ENCODE data around the gene STAT4.

STAT4 gene

DNA sequence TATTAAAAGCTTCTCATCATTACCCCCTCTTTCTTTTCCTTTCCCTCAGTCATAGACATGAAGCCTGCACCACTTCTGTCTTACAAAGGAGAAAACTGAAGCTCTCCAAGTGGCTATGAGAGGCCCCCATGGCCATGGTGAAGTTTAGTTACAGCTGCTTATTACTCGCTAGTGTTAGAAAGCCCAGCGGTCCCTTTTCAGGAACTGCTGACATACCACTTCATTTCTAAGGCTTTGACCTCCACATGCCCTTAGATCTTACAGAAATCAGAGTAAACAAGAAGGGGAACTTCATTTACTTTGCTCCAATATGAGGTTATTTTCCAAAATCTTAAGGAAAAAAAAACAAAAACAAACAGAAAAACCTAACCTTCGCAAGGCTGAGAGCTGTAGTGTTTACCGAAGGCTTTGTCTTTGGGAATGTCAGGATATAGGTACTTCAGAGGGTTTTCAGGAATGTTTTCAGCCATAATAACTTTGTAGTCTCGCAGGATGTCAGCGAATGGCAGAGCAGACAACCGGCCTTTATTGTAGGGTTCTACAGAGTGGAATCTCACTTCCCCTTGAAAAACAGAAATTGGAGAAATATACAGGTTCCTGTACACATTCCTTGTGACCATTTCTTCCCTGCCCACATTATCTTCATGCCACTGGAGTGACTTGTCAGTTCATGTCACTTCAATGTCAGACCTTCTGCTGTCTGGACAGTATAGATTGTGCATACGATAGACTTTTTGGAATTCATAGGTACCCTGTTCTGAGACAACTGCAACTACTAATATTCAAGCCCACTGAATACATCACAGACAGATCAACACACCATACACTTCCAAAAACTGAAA lies 118.0 kb downstream of the STAT4 start:
- no peak overlapping the region for H3K4me3 ChIP-seq (replicated peaks; ENCODE audit: low read depth, low read length)
- DNase-seq (ENCODE audit: low read depth): no peak
- TF ChIP-seq CTCF (IDR thresholded peaks at IDR 0.05; ENCODE audit: low read length, missing control alignments): no peak

DNA sequence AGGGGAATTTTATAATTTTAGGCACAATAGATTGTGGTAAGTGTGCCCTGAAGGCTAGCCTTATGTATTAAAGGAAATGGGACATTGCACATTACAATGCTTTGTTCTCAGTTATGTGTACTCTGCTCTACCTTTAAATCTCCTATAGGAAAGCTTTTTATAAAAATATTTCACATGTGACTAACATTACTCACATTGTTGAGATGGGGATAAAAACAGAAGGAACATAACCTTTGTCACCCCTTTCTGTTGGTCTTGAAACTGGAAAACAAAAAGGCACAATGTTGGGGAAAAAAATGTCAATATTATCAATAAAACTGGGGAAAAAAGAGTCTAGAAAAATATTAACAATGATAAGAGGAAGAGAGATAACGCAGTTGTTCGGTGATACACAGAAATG lies 119.5 kb downstream of the STAT4 start:
- H3K4me3 ChIP-seq (replicated peaks; ENCODE audit: low read depth, low read length): no peak overlapping the region
- TF ChIP-seq CTCF (IDR thresholded peaks at IDR 0.05; ENCODE audit: low read length, missing control alignments): no peak
- no peak for DNase-seq (ENCODE audit: low read depth)

DNA sequence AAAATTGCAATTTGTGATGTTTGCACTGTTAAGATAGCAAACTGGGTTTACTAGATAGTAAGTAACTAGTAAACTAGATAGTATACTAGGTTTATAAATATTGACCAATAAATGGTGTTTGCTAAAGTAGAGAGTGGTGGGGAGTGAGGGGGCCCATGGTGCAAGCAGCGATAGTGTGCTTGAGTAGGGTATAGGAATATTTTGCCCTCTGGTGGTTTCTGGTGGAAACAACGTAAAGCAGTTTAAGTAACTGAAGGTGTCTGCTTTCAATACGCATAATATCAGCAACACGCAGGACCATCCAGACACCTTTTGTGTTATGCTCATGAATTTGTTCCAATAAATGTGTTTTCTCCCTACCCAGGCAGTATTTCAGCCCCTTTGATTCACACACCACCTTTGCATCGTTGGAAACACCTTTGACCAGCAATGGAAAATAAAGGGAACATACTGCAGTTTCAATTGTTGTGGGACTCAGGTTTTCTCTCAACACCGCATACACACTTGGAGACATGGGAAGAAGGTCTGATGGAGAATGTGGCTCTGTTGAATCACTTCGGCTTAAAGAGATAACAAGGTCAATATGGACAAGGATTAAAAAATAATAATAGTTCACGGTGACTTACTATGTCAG lies 120.2 kb downstream of the STAT4 start:
- peak; percentile 68 for DNase-seq (ENCODE audit: low read depth)
- no peak overlapping the region for H3K4me3 ChIP-seq (replicated peaks; ENCODE audit: low read depth, low read length)
- peak; percentile 69 for TF ChIP-seq CTCF (IDR thresholded peaks at IDR 0.05; ENCODE audit: low read length, missing control alignments)

GRCh38 chr2:191029280-191029950 lies 121.4 kb downstream of the STAT4 start:
- no peak overlapping the region for H3K4me3 ChIP-seq (replicated peaks; ENCODE audit: low read depth, low read length)
- TF ChIP-seq CTCF (IDR thresholded peaks at IDR 0.05; ENCODE audit: low read length, missing control alignments): no peak
- no peak for DNase-seq (ENCODE audit: low read depth)

- TF ChIP-seq CTCF (IDR thresholded peaks at IDR 0.05; ENCODE audit: low read length, missing control alignments): no peak
- H3K4me3 ChIP-seq (replicated peaks; ENCODE audit: low read depth, low read length): no peak overlapping the region
- no peak for DNase-seq (ENCODE audit: low read depth)
Measured at GRCh38 chr2:191026377-191026776, 124.4 kb downstream of the STAT4 start.

DNA sequence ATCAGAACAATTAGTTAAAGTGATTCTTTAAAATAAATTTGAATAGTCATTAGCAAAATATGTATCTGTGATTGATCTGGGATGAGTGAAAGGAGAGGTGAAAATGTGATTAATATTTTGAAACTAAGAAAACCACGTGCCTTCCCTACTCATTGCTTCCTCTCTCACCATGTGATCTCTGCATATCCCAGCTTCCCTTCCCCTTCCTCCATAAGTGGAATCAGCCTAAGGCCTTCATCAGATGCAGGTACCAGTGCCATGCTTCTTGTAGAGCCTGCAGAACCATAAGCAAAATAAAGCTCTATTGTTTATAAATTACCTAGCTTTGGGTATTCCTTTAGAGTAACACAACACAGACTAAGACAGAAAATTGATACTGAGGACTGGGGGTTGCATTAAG lies 125.7 kb downstream of the STAT4 start:
- no peak for DNase-seq (ENCODE audit: low read depth)
- H3K4me3 ChIP-seq (replicated peaks; ENCODE audit: low read depth, low read length): no peak overlapping the region
- no peak for TF ChIP-seq CTCF (IDR thresholded peaks at IDR 0.05; ENCODE audit: low read length, missing control alignments)

All from fibroblast of pulmonary artery (primary cell).